ENCODE measurements around the gene SPRING1. TPM values are rescaled to one million over a fixed set of nuclear protein-coding genes. Genes with fewer than 3 reads are reported as not detected.
A peak's percentile ranks its signal among the peaks of the same experiment; 100 is the strongest.

SPRING1 gene
- total RNA-seq, 1 donor from 2014 or later = 10.5 TPM

DNA sequence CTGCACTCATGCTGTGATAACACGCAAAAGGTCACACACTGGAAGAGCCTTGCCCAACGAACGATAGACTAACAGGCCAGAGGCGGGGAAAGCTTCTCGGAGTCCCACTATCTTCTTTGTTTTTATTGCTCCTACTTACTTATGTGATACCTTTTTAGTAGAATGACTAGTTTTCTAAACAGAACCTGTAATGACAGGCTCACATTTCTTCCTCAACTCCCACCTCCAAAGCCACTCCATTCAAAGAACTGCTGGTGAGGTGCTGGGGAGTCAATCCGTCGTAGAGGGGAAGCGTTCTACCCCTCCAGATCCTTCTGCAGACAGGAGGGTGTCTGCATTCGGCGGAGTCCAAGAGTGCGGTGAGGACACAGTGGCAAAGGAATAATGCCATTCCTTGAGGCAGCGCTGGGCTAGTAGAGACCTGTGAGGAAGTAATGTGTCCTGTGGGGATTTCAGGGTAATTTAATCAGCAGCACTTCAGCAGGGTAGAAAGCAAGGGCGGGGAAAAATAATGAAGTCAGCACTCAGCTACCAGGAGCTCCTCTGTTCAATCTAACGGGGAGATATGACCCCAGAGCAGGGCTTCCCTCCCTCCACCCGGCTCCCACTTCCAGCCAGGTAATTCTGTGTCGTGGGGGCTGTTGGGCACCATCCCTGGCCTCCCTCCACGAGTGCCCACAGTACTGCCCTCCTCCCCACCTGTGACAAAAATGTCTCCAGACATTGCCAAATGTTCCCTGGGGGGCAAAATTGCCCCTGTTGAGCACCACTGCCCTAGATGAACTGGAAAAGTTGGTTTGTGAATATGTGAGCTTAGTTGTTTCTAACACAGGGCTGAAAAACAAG lies 25.2 kb downstream of the SPRING1 start:
- intact Hi-C loops (cut with DNase I) = no loop called here
- DNase-seq (ENCODE audit: low spot score) = no peak

DNA sequence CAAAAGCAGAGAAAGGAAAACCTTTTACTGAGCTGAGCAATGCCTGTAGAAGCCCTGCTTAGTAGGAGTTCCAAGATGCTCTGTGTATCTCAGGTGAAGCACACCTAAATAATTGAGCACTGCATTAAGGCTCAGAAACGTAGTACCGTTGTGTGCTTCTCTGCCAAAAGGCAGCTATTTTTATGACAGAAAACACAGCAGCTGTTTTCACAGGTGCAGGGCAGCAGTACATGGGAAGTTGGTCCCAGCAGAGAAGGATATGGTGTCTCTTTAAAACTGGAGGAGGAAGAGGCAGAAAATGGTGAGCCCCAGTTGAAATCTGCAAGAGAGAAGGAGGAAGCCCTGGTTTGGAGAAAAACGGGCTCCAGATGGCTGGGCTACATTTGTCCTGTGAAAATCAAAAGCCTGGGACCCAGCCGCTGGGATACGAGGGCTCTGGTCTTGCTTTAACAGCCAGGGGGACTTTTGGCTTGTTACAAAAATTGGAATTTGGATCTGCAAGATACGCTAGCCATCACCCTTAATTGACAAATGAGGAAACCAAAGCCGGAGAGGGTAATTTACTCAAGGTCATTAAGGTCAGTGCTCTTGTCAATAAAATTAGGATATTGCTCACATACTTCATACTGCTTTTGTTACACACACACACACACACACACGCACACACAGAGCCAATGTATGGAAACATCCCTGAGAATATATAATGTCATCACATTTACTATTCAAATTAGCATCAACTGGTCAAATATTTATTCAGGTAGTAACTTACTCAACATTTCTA lies 27.3 kb downstream of the SPRING1 start:
- intact Hi-C loops (cut with DNase I) = no loop called here
- DNase-seq (ENCODE audit: low spot score) = no peak

GRCh38 chr12:116709768-116710167 lies 28.1 kb downstream of the SPRING1 start:
- no peak for DNase-seq (ENCODE audit: low spot score)
- intact Hi-C loops (cut with DNase I) = loop anchor here (5.0 kb wide), 1 partner anchor 712 kb away; no protein-coding TSS in a partner anchor

DNA sequence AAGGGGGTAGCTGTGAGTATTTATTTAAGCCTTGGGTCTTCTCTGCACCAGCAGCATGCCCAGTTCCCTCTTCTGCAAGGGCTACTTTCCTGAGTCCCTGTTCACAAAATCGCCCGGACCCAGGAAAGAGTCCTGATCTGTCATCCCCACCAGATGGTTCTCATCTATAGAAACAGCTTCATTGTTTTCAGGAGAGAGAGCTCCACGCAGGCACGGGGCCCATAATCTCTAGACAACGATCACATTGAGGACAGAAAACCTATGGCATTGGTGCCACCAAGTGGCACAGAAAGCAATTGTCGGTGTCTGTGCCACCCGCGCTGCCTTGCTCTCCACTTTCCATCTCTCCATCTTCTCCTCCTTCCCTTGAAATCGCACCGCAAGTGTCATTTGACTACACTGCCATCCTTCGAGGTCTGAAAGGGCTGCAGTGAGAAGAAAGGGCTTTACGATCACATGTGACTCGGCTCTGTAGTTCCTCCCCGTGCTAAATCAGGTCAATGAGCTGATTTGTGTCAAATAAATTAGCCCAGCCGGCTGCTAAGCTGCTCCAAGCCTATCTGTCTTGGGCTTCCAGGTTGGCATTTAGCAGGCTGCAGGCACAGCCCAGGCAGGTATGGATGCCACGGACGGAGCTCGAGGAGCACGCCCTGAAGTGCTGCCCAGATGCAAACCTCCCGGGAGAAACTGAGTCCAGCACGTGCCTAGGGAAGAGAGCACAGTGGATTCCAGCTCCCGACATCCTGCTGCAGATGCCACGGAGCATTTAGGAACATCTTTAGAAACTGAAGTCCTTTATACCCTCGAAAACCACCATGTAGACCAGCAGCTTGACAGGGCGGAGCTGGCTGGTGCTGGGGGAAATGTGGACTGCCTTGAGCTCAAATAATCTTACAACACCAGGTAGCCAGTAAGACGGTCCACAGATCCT lies 28.8 kb downstream of the SPRING1 start:
- DNase-seq (ENCODE audit: low spot score) = no peak
- intact Hi-C loops (cut with DNase I) = loop anchor here (5.0 kb wide), 1 partner anchor 712 kb away; no protein-coding TSS in a partner anchor

GRCh38 chr12:116707751-116708150 lies 30.1 kb downstream of the SPRING1 start:
- DNase-seq (ENCODE audit: low spot score) = no peak
- intact Hi-C loops (cut with DNase I) = loop anchor here (5.0 kb wide), 1 partner anchor 710 kb away; no protein-coding TSS in a partner anchor

DNA sequence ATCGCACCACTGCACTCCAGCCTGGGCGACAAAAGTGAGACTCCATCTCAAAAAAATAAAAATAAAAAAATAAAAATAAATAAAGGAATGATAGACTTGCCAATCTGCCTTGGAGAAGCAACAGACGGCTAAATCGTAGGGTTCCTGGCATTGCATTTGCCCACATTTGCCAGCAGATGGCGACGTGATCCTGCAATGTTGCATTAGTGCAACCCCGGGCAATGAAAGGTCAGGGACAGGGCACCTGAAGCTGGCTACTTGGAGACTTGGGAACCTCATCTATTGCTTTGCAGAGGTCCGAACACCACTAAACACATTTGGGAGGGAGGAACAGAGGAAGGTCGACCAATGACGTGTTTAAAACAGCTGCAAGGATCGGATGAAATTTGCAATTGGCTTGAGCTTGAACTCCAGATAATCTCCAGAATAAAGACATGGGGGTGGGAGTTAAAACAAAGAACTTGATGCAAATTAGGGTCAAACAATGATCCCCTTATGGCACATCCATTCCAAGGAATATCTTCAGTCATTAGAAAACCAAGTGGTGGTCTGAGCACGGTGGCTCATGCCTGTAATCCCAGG lies 34.6 kb downstream of the SPRING1 start:
- intact Hi-C loops (cut with DNase I) = loop anchor here (5.0 kb wide), 1 partner anchor 179 kb away; the partner anchor contains the start of gene HRK

DNA sequence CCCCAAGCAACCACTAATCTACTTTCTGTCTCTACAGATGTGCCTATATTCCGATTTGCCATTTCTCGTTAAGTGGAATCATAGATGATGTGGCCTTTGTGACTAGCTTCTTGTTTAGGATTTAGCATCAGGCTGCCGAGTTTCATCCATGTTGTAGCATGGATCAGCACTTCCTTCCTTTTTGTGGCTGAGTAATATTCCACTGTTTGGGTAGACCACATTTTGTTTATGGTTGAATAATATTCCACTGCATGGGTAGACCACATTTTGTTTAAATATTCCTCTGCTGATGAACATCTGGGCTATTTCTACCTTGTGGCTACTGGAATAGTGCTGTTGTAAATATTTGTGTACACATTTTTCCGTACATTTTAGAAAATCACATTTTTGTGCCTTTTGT lies 36.4 kb downstream of the SPRING1 start:
- intact Hi-C loops (cut with DNase I) = loop anchor here (5.0 kb wide), 1 partner anchor 181 kb away; the partner anchor contains the start of gene HRK
- no peak for DNase-seq (ENCODE audit: low spot score)

More for the DNA sequence above, 34.6 kb downstream of the SPRING1 start:
- DNase-seq (ENCODE audit: low spot score) = peak; percentile 86

DNA sequence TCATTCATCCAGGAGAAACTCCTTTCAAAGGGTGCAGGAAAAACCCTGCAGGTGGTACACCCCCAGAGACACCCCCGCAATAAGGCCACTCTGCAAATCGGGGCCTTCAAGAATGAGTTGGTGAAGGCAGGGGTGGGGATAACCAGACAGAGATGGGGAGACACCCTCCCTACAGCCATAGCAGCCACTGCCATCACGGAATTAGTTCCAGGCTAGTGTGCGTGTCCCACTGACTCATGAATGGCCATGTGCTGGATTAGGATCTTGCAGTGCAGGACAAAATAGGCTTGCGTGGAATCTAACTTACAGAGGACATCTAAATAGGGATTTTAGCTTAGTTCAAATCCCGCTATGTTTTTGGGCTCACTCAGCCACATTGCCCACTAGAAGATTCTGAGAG lies 37.8 kb downstream of the SPRING1 start:
- intact Hi-C loops (cut with DNase I) = loop anchor here (5.0 kb wide), 1 partner anchor 182 kb away; the partner anchor contains the start of gene HRK
- no peak for DNase-seq (ENCODE audit: low spot score)

DNA sequence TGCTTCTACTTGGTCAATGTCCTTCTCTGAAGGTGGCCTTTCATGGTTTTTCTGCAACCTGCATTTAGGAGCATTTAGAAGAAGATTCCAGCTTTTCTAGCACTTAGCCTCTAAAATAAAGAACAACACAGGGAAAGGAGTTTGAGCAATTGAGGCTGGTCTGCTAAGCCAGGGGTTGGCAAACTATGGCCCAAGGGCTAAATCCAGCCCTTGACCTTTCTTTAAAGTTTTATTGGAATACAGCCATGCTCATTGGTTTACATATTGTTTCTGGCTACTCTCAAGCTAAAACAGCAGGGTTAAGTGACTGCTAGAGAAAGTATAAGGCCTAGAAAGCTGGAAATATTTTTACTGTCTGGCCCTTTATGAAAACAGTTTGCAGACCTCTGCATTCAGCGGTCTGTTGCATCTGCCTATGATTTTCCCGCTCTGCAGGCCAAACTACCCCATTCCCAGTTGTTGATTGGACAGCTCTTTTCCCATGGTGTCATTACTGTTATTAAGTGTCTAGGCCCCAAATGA lies 39.3 kb downstream of the SPRING1 start:
- DNase-seq (ENCODE audit: low spot score) = no peak
- intact Hi-C loops (cut with DNase I) = loop anchor here (10.0 kb wide), 2 partner anchors 94 to 414 kb away; no protein-coding TSS in a partner anchor

- intact Hi-C loops (cut with DNase I) = loop anchor here (10.0 kb wide), 2 partner anchors 93 to 413 kb away; no protein-coding TSS in a partner anchor
- no peak for DNase-seq (ENCODE audit: low spot score)
Observed at GRCh38 chr12:116698116-116698515, 39.8 kb downstream of the SPRING1 start.

DNA sequence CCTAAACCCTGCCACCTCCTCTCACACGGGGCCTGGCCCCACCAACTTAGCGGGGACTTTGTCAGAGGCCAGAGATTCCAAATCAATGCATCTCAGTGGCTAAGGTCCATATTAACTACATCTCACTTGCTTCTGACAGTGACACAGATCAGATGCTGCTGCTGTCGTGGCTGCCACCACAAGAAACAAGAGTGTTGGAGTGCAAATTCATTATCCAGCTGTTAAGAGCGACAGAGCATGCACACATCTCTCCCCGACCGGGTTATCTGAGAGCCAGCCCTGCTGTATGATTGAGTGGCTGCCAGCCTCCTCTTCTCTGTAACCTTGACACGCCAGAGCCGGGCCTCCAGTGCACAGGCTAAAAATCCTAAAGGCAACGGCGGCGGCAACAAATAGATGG lies 40.2 kb downstream of the SPRING1 start:
- intact Hi-C loops (cut with DNase I) = loop anchor here (10.0 kb wide), 2 partner anchors 93 to 413 kb away; no protein-coding TSS in a partner anchor
- no peak for DNase-seq (ENCODE audit: low spot score)

DNA sequence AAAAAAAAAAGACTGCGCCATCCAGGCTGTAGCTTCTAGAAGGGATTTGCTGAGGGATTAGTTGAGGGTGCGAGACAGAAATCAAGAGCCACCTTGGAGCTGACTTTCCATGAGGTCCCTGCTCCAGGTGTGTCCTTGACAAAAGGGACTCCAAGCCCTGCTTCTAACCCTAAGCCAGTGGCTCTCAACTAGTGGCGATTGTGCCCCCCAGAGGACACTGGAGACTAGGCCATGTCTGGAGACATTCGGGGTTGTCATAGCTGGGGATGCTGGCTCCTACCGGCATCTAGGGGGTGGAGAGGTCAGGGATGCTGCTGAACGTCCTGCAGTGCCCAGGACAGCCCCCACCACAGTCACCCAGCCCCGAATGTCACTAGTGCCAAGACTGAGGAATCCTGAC lies 40.6 kb downstream of the SPRING1 start:
- DNase-seq (ENCODE audit: low spot score) = no peak
- intact Hi-C loops (cut with DNase I) = loop anchor here (10.0 kb wide), 2 partner anchors 93 to 413 kb away; no protein-coding TSS in a partner anchor

GRCh38 chr12:116695464-116695725 lies 42.5 kb downstream of the SPRING1 start:
- intact Hi-C loops (cut with DNase I) = loop anchor here (10.0 kb wide), 2 partner anchors 91 to 411 kb away; no protein-coding TSS in a partner anchor
- no peak for DNase-seq (ENCODE audit: low spot score)

DNA sequence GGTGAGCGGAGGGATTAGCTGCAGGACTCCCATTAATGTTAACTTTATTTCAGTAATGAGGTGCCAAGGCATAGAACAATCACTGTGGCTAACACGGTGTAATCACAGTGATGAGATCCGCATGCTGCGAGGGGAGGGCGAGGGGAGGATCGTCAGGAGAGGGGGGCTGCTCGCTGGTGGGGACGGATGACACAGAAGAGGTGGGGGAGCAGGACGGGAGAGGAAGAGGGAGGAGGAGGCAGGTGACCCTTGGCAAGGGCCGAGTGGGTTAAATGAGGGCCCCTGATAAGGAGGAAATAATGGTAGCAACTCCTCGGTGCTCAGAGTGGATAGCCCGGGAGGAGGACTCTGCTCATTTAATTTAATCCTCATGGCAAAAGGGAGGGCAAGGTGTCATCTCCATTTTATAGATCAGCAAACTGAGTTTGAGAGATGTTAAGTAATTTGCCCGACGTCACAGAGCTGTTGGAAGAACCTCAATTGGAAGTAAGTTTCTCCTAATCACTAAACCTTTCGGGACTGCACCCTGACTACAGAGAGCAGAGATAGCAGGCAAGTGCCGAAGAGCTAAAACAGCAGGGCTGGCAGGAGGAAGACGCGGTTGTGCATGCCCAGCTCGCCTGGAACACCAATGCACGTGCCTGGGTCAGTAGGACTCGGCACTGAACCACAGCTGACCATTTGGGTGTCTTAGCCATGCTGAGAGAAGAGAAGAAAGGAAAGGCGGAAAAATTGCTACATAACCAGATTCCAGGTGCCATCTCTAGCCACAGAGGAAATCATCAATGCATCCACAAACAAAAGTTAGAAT lies 43.0 kb downstream of the SPRING1 start:
- no peak for DNase-seq (ENCODE audit: low spot score)
- intact Hi-C loops (cut with DNase I) = loop anchor here (10.0 kb wide), 2 partner anchors 90 to 410 kb away; no protein-coding TSS in a partner anchor

- intact Hi-C loops (cut with DNase I) = loop anchor here (10.0 kb wide), 2 partner anchors 89 to 409 kb away; no protein-coding TSS in a partner anchor
Observed at GRCh38 chr12:116693286-116694227, 44.3 kb downstream of the SPRING1 start.

DNA sequence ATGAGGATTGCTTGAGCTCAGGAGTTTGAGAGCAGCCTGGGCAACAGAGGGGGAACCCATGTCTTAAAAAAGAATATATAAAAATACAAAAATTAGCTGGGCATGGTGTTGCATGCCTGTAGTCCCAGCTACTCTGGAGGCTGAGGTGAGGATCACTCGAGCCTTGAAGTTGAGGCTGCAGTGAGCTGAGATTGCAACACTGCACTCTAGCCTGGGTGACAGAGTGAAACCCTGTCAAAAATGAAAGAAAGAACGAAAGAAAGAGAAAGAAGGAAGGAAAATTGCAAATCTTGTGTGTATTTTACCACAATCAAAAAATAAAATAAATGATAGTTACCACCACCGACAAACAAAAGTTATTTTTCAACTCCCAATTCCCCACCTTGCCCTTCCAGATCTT lies 45.3 kb downstream of the SPRING1 start:
- intact Hi-C loops (cut with DNase I) = loop anchor here (10.0 kb wide), 2 partner anchors 88 to 408 kb away; no protein-coding TSS in a partner anchor

More at GRCh38 chr12:116693286-116694227, 44.3 kb downstream of the SPRING1 start:
- DNase-seq (ENCODE audit: low spot score) = no peak

More for the DNA sequence above, 45.3 kb downstream of the SPRING1 start:
- DNase-seq (ENCODE audit: low spot score) = no peak
